Lung (tissue), 12 donors: ENCODE measurements around the gene GATAD2A. TPM values are rescaled to one million over a fixed set of nuclear protein-coding genes. Genes with fewer than 3 reads are reported as not detected.
A peak's percentile ranks its signal among the peaks of the same experiment; 100 is the strongest.

ENCODE experiments used
- ATAC-seq: fragments of 200-7000 bp; cut with Tn5 transposase; one replicate; pipeline ENCODE4 v1.9.1; 2020; ENCODE audit warnings: moderate number of reproducible peaks; ENCODE audit not compliant: insufficient read depth, low FRiP score
- DNase-seq, 3 donors: peaks; one replicate each; pipeline ENCODE4 v3.0.0-alpha.2; 2013 to 2017
- H3K27ac ChIP-seq, 2 donors: one replicate each; pipeline ENCODE4 v1.5.1; 2013; ENCODE audit warnings: mild to moderate bottlenecking in 2 of 2, moderate library complexity in 2 of 2, control low read depth in 1 of 2, inconsistent platforms in 1 of 2, low read depth in 1 of 2, low read length in 1 of 2
- H3K27me3 ChIP-seq, 3 donors: one replicate each; pipeline ENCODE4 v1.5.1; 2013; ENCODE audit warnings: low read length in 2 of 3; ENCODE audit not compliant: control insufficient read depth in 3 of 3, insufficient read depth in 3 of 3
- H3K36me3 ChIP-seq, 4 donors: one replicate each; pipeline ENCODE4 v1.5.1; 2013; ENCODE audit warnings: low read length in 4 of 4, mild to moderate bottlenecking in 1 of 4, moderate library complexity in 1 of 4; ENCODE audit not compliant: control insufficient read depth in 4 of 4, insufficient read depth in 4 of 4
- H3K4me1 ChIP-seq, 5 donors: one replicate each; pipeline ENCODE4 v1.5.1; 2013; ENCODE audit warnings: low read length in 5 of 5, mild to moderate bottlenecking in 2 of 5, moderate library complexity in 1 of 5; ENCODE audit not compliant: control insufficient read depth in 5 of 5, insufficient read depth in 5 of 5
- H3K4me3 ChIP-seq: one replicate; pipeline ENCODE4 v1.5.1; 2013; ENCODE audit warnings: mild to moderate bottlenecking, control low read depth, moderate library complexity
- H3K9ac ChIP-seq, 2 donors: one replicate each; pipeline ENCODE4 v1.5.1; 2013; ENCODE audit warnings: low read length in 2 of 2, control low read depth in 1 of 2; ENCODE audit not compliant: insufficient read depth in 1 of 2
- H3K9me3 ChIP-seq, 4 donors: one replicate each; pipeline ENCODE4 v1.5.1; 2013; ENCODE audit warnings: low read length in 3 of 4, mild to moderate bottlenecking in 1 of 4, moderate library complexity in 1 of 4; ENCODE audit not compliant: control insufficient read depth in 4 of 4, insufficient read depth in 3 of 4
- CTCF ChIP-seq: IDR thresholded peaks from 2 replicates; pipeline ENCODE4 v1.5.1; 2012; ENCODE audit warnings: mild to moderate bottlenecking; ENCODE audit errors: control extremely low read depth, extremely low read depth
- WGBS, 2 donors: extraction: QIAGEN DNeasy Blood & Tissue Kit; methylation state at CpG; one replicate each; pipeline ENCODE4 v1.1.7; 2013; 5-methylcytosine and 5-hydroxymethylcytosine counted together
- polyA plus RNA-seq, 2 donors: library from polyadenylated mRNA; stranded (reverse); fragments of 200-250 nt; gene quantifications; one replicate each; pipeline ENCODE4 v1.2.1, GENCODE V29; 2013
- total RNA-seq, 2 donors: library from RNA; depleted of rRNA in 1 of 2; stranded (reverse); fragments of >200 nt in 1 of 2; gene quantifications; one replicate each; pipeline ENCODE4 v1.2.1, GENCODE V29; 2014 to 2021
- donor health status: control.
- donor health status: control.
- donor health status: Bipolar disorder and iron deficiency.
- donor health status: healthy.
- donor health status: DM: yes; HTN: yes; CAD: no.

The GATAD2A gene
- total and polyA plus RNA-seq, 4 donors, result 30.6 to 93.7 (median 37.4) TPM

GRCh38 chr19:19428746-19429145, 23.3 kb downstream of the GATAD2A start:
- no peak overlapping the region for H3K9ac ChIP-seq
- H3K27ac ChIP-seq, result peak overlapping the region in 1 of 2 donors; percentile 23
- no peak for ATAC-seq
- no peaks in the 10 kb centered on the region for H3K27me3 ChIP-seq
- H3K4me3 ChIP-seq, result no peak overlapping the region
- H3K9me3 ChIP-seq, result no peaks in the 10 kb centered on the region
- 97 to 98% methylated on average over 10 of the region's 10 CpGs for WGBS, 2 donors
- no peak for DNase-seq
- peaks cover 0 to 17% (median 4%) of the 10 kb centered on the region in 5 donors for H3K4me1 ChIP-seq
- H3K36me3 ChIP-seq, result no peaks in the 10 kb centered on the region
- TF ChIP-seq CTCF, result no peak

- WGBS, 2 donors, result 93 to 95% methylated on average over 11 to 12 of the region's 12 CpGs
- no peak for TF ChIP-seq CTCF
- DNase-seq (no peak), ATAC-seq (no peak)
- Histone ChIP-seq H3K36me3 (no peaks in the 10 kb centered on the region), H3K4me1 (peaks cover 1 to 17% (median 7%) of the 10 kb centered on the region in 5 donors), H3K9ac (no peak overlapping the region), H3K9me3 (no peaks in the 10 kb centered on the region), H3K4me3 (no peak overlapping the region), H3K27ac (no peak overlapping the region), H3K27me3 (no peaks in the 10 kb centered on the region)
These were observed 23.9 kb downstream of the GATAD2A start for GRCh38 chr19:19429361-19429760.

GRCh38 chr19:19432732-19433131, 27.3 kb downstream of the GATAD2A start:
- WGBS, 2 donors, result 92 to 94% methylated on average over 2 of the region's 2 CpGs
- ATAC-seq, result no peak
- TF ChIP-seq CTCF, result no peak

GRCh38 chr19:19433666-19434213, 28.3 kb downstream of the GATAD2A start:
- no peak overlapping the region for H3K27ac ChIP-seq
- ATAC-seq, result no peak
- DNase-seq, result no peak
- peaks cover 0 to 8% (median 4%) of the 10 kb centered on the region in 4 donors for H3K36me3 ChIP-seq
- H3K4me3 ChIP-seq, result no peak overlapping the region
- H3K4me1 ChIP-seq, result peaks cover 5 to 24% (median 9%) of the 10 kb centered on the region in 5 donors
- H3K9ac ChIP-seq, result no peak overlapping the region
- no peak for TF ChIP-seq CTCF
- 93 to 95% methylated on average over 3 of the region's 3 CpGs for WGBS, 2 donors
- no peaks in the 10 kb centered on the region for H3K9me3 ChIP-seq
- no peaks in the 10 kb centered on the region for H3K27me3 ChIP-seq

More at GRCh38 chr19:19432732-19433131, 27.3 kb downstream of the GATAD2A start:
- Histone ChIP-seq H3K4me3 (no peak overlapping the region), H3K36me3 (peaks cover 0 to 5% (median 4%) of the 10 kb centered on the region in 4 donors), H3K9me3 (no peaks in the 10 kb centered on the region), H3K27ac (no peak overlapping the region), H3K4me1 (peaks cover 5 to 21% (median 9%) of the 10 kb centered on the region in 5 donors), H3K9ac (no peak overlapping the region), H3K27me3 (no peaks in the 10 kb centered on the region)
- no peak for DNase-seq
